K562 (cell line): ENCODE measurements around the gene ADGRA1. TPM values are rescaled to one million over a fixed set of nuclear protein-coding genes. Genes with fewer than 3 reads are reported as not detected.

Experiments
- CCAR2 ChIP-seq: fragments of 200-400 bp; formaldehyde crosslinking; IDR thresholded peaks from 2 replicates; pipeline ENCODE4 v1.6.1; 2017; ENCODE audit warnings: mild to moderate bottlenecking, low read depth, low read length
- RBFOX2 ChIP-seq: fragments of 200-400 bp; formaldehyde crosslinking; IDR thresholded peaks from 2 replicates; pipeline ENCODE4 v1.6.1; 2017; ENCODE audit warnings: low read depth, mild to moderate bottlenecking, low read length, moderate library complexity
- SRF ChIP-seq, 2 experiments: fragments of 250-450, 450-650 bp in 1 of 2; sonication (Bioruptor Pico) in 1 of 2; sonication (generic) in 1 of 2; formaldehyde crosslinking; IDR thresholded peaks; 2 replicates each; pipeline versions ENCODE4 v1.5.0 to v1.5.1; 2020 to 2022; ENCODE audit warnings: mild to moderate bottlenecking in 1 of 2, missing genetic modification reagents in 1 of 2
- ZNF324 ChIP-seq: fragments of 250-450 bp; sonication (Bioruptor Pico); IDR thresholded peaks from 2 replicates; pipeline ENCODE4 v1.4.0; 2020; ENCODE audit warnings: mild to moderate bottlenecking
- polyA plus RNA-seq, 8 experiments: library from polyadenylated mRNA; depleted of rRNA in 4 of 8; stranded (reverse) in 5 of 8; unstranded in 3 of 8; fragments of >200 nt; fragmentation: Nextera tagmentation in 2 of 8; fragmentation: Illumina TruSeq in 1 of 8; extraction: Ambion mirVana in 2 of 8; extraction: Trizol in 1 of 8; gene quantifications; 2 replicates each; pipeline versions ENCODE4 v1.2.1 to v1.2.3, GENCODE V29; 2011 to 2014; ENCODE audit warnings: inconsistent platforms in 1 of 8, missing spikeins in 1 of 8
- total RNA-seq, 7 experiments: library from RNA; depleted of rRNA in 6 of 7; stranded (reverse); fragments of >200 nt in 6 of 7; fragmentation: Illumina TruSeq in 2 of 7; extraction: Trizol in 2 of 7; gene quantifications; 2 replicates each; pipeline versions ENCODE4 v1.2.1 to v1.2.3, GENCODE V29; 2011 to 2021; ENCODE audit warnings: low replicate concordance in 1 of 7
- TF ChIP-seq, protein P1 (sequence below): sonication (generic); formaldehyde crosslinking; IDR thresholded peaks from 2 replicates; pipeline ENCODE4 v1.8.1; 2023; ENCODE audit warnings: mild to moderate bottlenecking, missing genetic modification reagents
- TF ChIP-seq, protein P2 (sequence below), 2 experiments: fragments of 450-650 bp; IDR thresholded peaks; 2 replicates each; pipeline ENCODE4 v1.6.1; 2016

Gene ADGRA1
- total and polyA plus RNA-seq, 9 of the 15 experiments (the other 6 are each of a cell fraction or from before 2014, with no cell fraction given) = not detected

DNA sequence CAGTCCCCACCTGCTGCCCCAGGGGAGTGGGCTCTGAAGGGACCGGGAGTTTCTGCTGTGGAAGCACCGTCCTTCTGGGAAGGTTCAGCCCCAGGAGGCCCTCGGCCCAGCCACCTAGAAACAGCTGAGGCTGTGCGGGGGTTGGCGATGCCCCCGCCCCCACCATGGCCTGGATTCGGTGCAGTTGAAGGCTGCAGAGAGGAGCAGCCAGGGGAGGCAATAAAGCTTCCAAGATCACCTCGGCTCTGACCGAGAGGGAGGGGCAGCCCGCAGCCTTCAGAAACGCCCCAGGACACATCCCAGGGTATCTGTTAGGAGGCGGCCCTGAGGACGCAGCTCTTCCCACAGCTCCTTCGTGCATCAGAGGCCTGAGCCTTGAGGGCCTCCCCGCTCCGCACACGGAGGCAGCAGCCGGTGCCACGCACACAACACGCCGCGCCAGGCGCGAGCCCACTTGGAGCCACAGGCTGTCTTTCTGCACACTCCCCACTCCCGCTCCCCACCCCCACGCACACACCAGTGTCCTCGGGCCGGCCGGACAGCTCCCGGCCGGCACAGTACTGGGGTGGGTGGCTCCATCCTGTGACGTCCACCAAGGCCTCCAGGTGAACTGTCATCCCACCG is 73.9 kb downstream of the ADGRA1 start (continued):
- TF ChIP-seq, protein P1, sequence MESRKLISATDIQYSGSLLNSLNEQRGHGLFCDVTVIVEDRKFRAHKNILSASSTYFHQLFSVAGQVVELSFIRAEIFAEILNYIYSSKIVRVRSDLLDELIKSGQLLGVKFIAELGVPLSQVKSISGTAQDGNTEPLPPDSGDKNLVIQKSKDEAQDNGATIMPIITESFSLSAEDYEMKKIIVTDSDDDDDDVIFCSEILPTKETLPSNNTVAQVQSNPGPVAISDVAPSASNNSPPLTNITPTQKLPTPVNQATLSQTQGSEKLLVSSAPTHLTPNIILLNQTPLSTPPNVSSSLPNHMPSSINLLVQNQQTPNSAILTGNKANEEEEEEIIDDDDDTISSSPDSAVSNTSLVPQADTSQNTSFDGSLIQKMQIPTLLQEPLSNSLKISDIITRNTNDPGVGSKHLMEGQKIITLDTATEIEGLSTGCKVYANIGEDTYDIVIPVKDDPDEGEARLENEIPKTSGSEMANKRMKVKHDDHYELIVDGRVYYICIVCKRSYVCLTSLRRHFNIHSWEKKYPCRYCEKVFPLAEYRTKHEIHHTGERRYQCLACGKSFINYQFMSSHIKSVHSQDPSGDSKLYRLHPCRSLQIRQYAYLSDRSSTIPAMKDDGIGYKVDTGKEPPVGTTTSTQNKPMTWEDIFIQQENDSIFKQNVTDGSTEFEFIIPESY = no peak
- TF ChIP-seq RBFOX2 (no peak), SRF (CRISPR knock-in tag; IDR thresholded peaks at IDR 0.05) (no peak), ZNF324 (CRISPR knock-in tag) (no peak), CCAR2 (no peak)
- TF ChIP-seq, protein P2, sequence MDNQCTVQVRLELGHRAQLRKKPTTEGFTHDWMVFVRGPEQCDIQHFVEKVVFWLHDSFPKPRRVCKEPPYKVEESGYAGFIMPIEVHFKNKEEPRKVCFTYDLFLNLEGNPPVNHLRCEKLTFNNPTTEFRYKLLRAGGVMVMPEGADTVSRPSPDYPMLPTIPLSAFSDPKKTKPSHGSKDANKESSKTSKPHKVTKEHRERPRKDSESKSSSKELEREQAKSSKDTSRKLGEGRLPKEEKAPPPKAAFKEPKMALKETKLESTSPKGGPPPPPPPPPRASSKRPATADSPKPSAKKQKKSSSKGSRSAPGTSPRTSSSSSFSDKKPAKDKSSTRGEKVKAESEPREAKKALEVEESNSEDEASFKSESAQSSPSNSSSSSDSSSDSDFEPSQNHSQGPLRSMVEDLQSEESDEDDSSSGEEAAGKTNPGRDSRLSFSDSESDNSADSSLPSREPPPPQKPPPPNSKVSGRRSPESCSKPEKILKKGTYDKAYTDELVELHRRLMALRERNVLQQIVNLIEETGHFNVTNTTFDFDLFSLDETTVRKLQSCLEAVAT (IDR thresholded peaks at IDR 0.05) = no peak
